Effector memory CD8-positive, alpha-beta T cell (primary cell): ENCODE measurements around the gene MTHFSD.
A peak's percentile ranks its signal among the peaks of the same experiment; 100 is the strongest.

Experiments used
- ATAC-seq: fragments of 150-1000 bp; cut with Tn5 transposase; replicated peaks from 2 replicates; pipeline ENCODE4 v1.10.0; 2021; ENCODE audit warnings: mild to moderate bottlenecking, moderate library complexity
- DNase-seq, 3 experiments: peaks; one replicate each; pipeline ENCODE4 v3.0.0; 2021
- H3K27ac Mint-ChIP-seq, 2 donors: one replicate each; pipeline ENCODE4 v1.8.0; 2022; ENCODE audit warnings: mild to moderate bottlenecking in 2 of 2, mixed read lengths in 2 of 2, moderate library complexity in 2 of 2
- H3K27me3 Mint-ChIP-seq, 2 donors: one replicate each; pipeline ENCODE4 v1.8.0; 2022; ENCODE audit warnings: mixed read lengths in 2 of 2
- H3K36me3 Mint-ChIP-seq: one replicate; pipeline ENCODE4 v1.8.0; 2022; ENCODE audit warnings: mild to moderate bottlenecking, moderate library complexity, mixed read lengths; ENCODE audit not compliant: insufficient read depth
- H3K4me1 Mint-ChIP-seq, 2 donors: one replicate each; pipeline ENCODE4 v1.8.0; 2022; ENCODE audit warnings: low read depth in 2 of 2, mixed read lengths in 2 of 2
- H3K4me3 Mint-ChIP-seq, 2 donors: one replicate each; pipeline ENCODE4 v1.8.0; 2022; ENCODE audit warnings: mild to moderate bottlenecking in 2 of 2, mixed read lengths in 2 of 2, moderate library complexity in 2 of 2
- H3K9me3 Mint-ChIP-seq, 2 donors: one replicate each; pipeline ENCODE4 v1.8.0; 2022; ENCODE audit warnings: mixed read lengths in 2 of 2

The MTHFSD gene

DNA sequence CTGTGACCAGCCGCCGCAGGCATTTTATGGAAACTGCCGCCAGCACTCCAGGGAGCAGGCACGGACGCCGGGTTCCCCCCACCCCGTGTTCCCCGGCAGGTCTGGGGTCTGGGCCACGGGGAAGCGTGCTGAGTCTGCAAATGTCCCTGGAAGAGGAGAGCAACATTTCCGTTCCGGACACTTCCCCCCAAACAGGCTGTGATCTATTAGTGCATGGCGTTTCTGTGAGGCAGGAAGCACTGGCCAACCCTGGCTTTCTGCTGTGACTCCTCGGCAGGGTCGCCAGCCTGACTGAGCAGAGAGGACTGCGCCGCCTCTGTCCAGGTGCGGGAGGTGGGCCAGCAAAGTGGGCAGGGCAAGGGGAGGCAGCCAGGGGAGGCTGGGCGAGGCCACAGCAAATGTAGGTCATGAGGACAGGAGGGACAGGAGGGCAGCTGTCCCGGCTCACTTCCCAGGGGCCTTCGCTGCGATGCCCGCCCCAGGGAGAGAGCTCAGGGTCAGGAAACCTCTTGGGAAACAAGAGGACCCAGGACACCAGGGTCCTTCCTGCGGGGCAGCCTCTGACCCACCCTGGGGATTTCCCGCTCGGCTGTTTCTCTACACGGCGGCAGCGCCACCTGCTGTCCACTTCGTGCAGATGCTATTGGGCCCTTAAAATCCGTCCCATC, 35.3 kb downstream of the MTHFSD start:
- no peak overlapping the region for H3K27ac Mint-ChIP-seq
- DNase-seq (peak; percentile 29 to 38 (median 36)), ATAC-seq (peak; percentile 63)
- H3K9me3 Mint-ChIP-seq: no peaks in the 10 kb centered on the region
- H3K36me3 Mint-ChIP-seq: no peaks in the 10 kb centered on the region
- peaks cover 44 to 83% of the 10 kb centered on the region in 2 donors for H3K27me3 Mint-ChIP-seq
- H3K4me3 Mint-ChIP-seq: peak overlapping the region; percentile 58 to 60
- H3K4me1 Mint-ChIP-seq: peaks cover 5 to 12% of the 10 kb centered on the region in 2 donors

GRCh38 chr16:86519007-86519648, 35.9 kb downstream of the MTHFSD start:
- no peaks in the 10 kb centered on the region for H3K9me3 Mint-ChIP-seq
- no peak for ATAC-seq
- DNase-seq: no peak
- H3K36me3 Mint-ChIP-seq: no peaks in the 10 kb centered on the region
- H3K4me3 Mint-ChIP-seq: peak overlapping the region; percentile 58 to 60
- no peak overlapping the region for H3K27ac Mint-ChIP-seq
- peaks cover 50 to 90% of the 10 kb centered on the region in 2 donors for H3K27me3 Mint-ChIP-seq
- peaks cover 5 to 12% of the 10 kb centered on the region in 2 donors for H3K4me1 Mint-ChIP-seq

DNA sequence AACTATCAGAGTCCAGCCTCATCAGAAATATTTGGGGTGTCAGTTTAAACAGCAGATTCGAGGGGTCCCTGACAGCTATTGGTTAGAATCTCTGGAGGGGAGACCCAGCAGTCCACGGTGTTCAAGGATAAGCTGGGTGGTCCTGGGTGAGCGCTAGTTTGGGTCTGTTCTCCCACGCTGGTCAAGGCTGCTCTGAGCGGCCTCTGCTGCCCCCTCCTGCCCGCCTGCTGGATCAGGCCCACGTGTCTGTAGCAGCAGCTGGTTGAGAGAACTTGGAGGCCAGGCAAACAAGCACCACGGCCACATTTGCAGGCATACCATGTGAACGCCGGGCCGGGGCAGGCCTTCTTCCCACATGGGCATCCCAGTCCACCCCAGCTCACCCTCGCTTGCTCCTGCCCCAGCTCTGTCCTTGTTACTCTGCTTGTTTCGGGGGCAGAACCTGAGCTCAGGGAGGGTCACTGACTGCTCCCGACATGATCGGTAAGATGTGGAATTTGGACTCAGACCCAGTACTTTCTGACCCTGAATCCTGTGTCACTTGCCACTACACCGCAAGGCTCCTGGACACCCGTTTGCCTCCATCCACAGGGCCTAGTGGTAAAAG, 37.3 kb downstream of the MTHFSD start:
- no peak overlapping the region for H3K27ac Mint-ChIP-seq
- H3K4me1 Mint-ChIP-seq: peaks cover 5 to 12% of the 10 kb centered on the region in 2 donors
- no peak for ATAC-seq
- no peaks in the 10 kb centered on the region for H3K36me3 Mint-ChIP-seq
- DNase-seq: no peak
- no peaks in the 10 kb centered on the region for H3K9me3 Mint-ChIP-seq
- H3K27me3 Mint-ChIP-seq: peaks cover 64 to 98% of the 10 kb centered on the region in 2 donors
- H3K4me3 Mint-ChIP-seq: no peak overlapping the region

DNA sequence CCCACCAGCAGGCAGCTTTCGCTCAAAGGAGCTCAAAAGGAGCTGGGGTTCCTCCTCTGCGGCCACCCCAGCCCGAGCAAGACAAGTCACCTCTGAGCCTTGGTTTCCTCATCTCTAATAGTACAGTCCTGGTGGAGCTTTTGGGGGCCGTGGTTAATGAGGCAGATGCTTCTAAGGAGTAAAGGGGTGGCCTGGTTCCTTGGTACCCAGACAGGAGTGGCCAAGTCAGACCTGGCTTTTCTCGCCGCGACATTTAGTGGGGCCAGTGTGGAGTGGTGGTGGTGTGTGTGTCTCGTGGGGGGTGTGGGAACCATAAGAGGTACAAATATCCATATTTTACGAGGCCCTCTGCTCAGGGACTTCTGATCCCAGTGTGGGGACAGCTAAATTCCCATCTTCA, 38.0 kb downstream of the MTHFSD start:
- ATAC-seq (no peak), DNase-seq (no peak)
- no peak overlapping the region for H3K27ac Mint-ChIP-seq
- H3K9me3 Mint-ChIP-seq: no peaks in the 10 kb centered on the region
- H3K4me3 Mint-ChIP-seq: no peak overlapping the region
- peaks cover 5 to 12% of the 10 kb centered on the region in 2 donors for H3K4me1 Mint-ChIP-seq
- H3K27me3 Mint-ChIP-seq: peaks cover 67 to 99% of the 10 kb centered on the region in 2 donors
- no peaks in the 10 kb centered on the region for H3K36me3 Mint-ChIP-seq

- no peak for DNase-seq
- Mint-ChIP-seq H3K9me3 (no peaks in the 10 kb centered on the region), H3K4me1 (peaks cover 6 to 12% of the 10 kb centered on the region in 2 donors), H3K4me3 (no peak overlapping the region), H3K27me3 (peaks cover 70 to 99% of the 10 kb centered on the region in 2 donors), H3K36me3 (no peaks in the 10 kb centered on the region), H3K27ac (no peak overlapping the region)
- no peak for ATAC-seq
Measured at GRCh38 chr16:86516623-86517003, 38.4 kb downstream of the MTHFSD start.

- ATAC-seq (no peak), DNase-seq (no peak)
- no peaks in the 10 kb centered on the region for H3K9me3 Mint-ChIP-seq
- H3K4me3 Mint-ChIP-seq: no peak overlapping the region
- no peak overlapping the region for H3K27ac Mint-ChIP-seq
- peaks cover 72 to 99% of the 10 kb centered on the region in 2 donors for H3K27me3 Mint-ChIP-seq
- H3K36me3 Mint-ChIP-seq: no peaks in the 10 kb centered on the region
- peaks cover 8 to 12% of the 10 kb centered on the region in 2 donors for H3K4me1 Mint-ChIP-seq
Measured at GRCh38 chr16:86515777-86516622, 39.0 kb downstream of the MTHFSD start.

DNA sequence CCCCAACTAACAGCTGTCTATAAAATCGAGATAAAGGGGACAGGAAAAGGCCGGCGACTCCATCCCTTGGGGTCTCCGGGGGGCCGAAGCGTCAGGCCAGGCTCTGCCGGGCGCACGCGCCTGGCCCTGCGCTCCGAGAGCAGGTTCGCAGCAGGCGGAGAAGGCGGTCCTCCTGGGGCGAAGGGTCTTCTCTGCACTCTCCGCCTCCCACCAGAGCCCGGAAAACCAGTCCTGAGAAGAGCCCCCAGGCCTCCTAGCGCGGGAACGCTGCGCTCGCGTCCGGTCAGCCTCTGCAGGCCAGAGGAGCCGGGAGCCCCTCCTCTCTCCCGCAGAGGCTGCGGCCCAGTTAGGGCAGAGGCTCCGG, 39.6 kb downstream of the MTHFSD start:
- Mint-ChIP-seq H3K27ac (no peak overlapping the region), H3K9me3 (no peaks in the 10 kb centered on the region), H3K36me3 (no peaks in the 10 kb centered on the region), H3K4me1 (peaks cover 10 to 12% of the 10 kb centered on the region in 2 donors), H3K4me3 (no peak overlapping the region), H3K27me3 (peaks cover 72 to 99% of the 10 kb centered on the region in 2 donors)
- ATAC-seq: no peak
- no peak for DNase-seq

DNA sequence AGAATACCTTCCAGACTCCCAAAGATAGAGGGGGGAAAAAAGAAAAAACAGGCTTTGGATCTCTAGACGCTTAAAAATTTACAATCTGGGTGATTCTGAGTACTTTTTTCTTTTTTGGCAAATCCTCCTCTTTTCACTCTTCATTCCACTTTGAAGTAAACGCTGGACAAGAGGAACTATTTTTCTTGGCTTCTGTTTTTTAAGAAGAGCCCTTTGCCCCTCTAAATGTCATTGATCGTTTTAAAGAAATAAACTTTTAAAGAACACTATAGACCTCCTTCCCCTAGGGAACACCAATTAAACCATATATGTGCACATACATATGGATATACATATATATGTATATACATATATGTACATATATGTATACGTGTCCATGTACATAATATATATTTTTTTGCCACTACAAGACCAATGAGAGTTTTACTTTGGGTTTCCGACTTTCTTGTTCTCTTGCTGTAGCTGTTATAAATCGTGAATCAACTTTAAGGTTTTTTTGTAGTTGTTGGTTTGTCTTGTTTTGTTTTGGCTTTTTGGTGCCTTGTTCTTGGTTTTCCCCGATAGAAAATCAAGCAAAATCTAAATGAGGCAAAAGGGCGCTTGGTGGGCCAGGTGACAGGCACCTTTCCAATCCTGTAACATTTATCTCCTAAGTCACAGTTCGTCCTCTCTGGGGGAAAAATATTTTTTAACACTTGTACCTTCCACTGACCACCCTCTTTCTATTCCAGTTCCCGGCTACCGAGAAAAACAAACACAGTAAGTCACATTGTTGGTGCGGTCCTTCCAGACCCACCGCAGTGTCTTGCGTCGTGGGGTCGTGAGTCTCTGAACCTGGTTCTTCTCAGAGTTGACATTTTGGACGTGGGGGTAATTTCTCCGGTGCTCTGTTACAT, 40.3 kb downstream of the MTHFSD start:
- peaks cover 69 to 93% of the 10 kb centered on the region in 2 donors for H3K27me3 Mint-ChIP-seq
- ATAC-seq: no peak
- H3K4me1 Mint-ChIP-seq: peaks cover 7 to 9% of the 10 kb centered on the region in 2 donors
- no peak overlapping the region for H3K4me3 Mint-ChIP-seq
- H3K9me3 Mint-ChIP-seq: no peaks in the 10 kb centered on the region
- no peak for DNase-seq
- H3K36me3 Mint-ChIP-seq: no peaks in the 10 kb centered on the region
- no peak overlapping the region for H3K27ac Mint-ChIP-seq

GRCh38 chr16:86513471-86514277, 41.4 kb downstream of the MTHFSD start:
- H3K27ac Mint-ChIP-seq: no peak overlapping the region

DNA sequence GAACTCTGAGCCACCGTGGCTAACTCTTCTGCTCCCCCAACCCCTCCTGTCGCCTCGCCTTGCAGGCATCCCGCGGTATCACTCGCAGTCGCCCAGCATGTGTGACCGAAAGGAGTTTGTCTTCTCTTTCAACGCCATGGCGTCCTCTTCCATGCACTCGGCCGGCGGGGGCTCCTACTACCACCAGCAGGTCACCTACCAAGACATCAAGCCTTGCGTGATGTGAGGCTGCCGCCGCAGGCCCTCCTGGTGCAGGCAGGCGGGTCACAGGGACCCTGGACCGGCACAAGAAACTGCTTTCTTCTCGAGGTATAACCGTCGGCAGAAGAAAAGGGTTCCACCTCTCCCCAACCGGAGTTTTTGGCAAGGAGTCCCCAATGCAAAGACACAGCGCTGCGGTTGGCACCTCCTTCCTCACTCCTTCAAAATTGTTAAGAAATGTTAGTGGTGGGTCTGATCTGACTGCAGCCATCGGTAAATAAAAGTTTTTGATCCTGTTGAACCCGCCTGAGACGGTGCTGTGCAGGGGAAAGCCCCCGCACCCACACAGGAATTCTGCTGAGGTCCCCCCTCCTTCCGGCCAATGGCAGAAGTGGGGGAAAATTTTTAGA, 42.1 kb downstream of the MTHFSD start:
- H3K27me3 Mint-ChIP-seq: peaks cover 58 to 89% of the 10 kb centered on the region in 2 donors
- H3K27ac Mint-ChIP-seq: no peak overlapping the region
- DNase-seq (no peak), ATAC-seq (no peak)
- H3K4me1 Mint-ChIP-seq: peaks cover 5 to 10% of the 10 kb centered on the region in 2 donors
- H3K36me3 Mint-ChIP-seq: no peaks in the 10 kb centered on the region
- H3K9me3 Mint-ChIP-seq: no peaks in the 10 kb centered on the region
- H3K4me3 Mint-ChIP-seq: no peak overlapping the region

More at GRCh38 chr16:86513471-86514277, 41.4 kb downstream of the MTHFSD start:
- H3K4me3 Mint-ChIP-seq: no peak overlapping the region
- H3K9me3 Mint-ChIP-seq: no peaks in the 10 kb centered on the region
- no peaks in the 10 kb centered on the region for H3K36me3 Mint-ChIP-seq
- DNase-seq: no peak
- ATAC-seq: no peak
- peaks cover 64 to 92% of the 10 kb centered on the region in 2 donors for H3K27me3 Mint-ChIP-seq
- peaks cover 5 to 10% of the 10 kb centered on the region in 2 donors for H3K4me1 Mint-ChIP-seq

GRCh38 chr16:86512301-86512859, 42.7 kb downstream of the MTHFSD start:
- peaks cover 58 to 89% of the 10 kb centered on the region in 2 donors for H3K27me3 Mint-ChIP-seq
- no peak overlapping the region for H3K27ac Mint-ChIP-seq
- no peaks in the 10 kb centered on the region for H3K9me3 Mint-ChIP-seq
- peaks cover 10 to 16% of the 10 kb centered on the region in 2 donors for H3K4me1 Mint-ChIP-seq
- ATAC-seq (no peak), DNase-seq (no peak)
- H3K4me3 Mint-ChIP-seq: no peak overlapping the region
- H3K36me3 Mint-ChIP-seq: no peaks in the 10 kb centered on the region
